Ovary (tissue), 9 donors: ENCODE measurements around the gene RILP. TPM values are rescaled to one million over a fixed set of nuclear protein-coding genes. Genes with fewer than 3 reads are reported as not detected.

Experiments used
- DNase-seq, 5 donors: peaks; one replicate each; pipeline ENCODE4 v3.0.0-alpha.2; 2019 to 2020
- H3K27ac ChIP-seq, 2 donors: fragments of 200-600 bp; one replicate each; pipeline versions ENCODE4 v1.5.1 to v1.8.0; 2019 to 2022
- H3K27me3 ChIP-seq: fragments of 200-600 bp; one replicate; pipeline ENCODE4 v1.8.0; 2022
- H3K36me3 ChIP-seq: fragments of 200-600 bp; sonication (generic); one replicate; pipeline ENCODE4 v1.5.1; 2019
- H3K4me1 ChIP-seq: one replicate; pipeline ENCODE4 v1.8.1; 2013; ENCODE audit warnings: mild to moderate bottlenecking, moderate library complexity; ENCODE audit not compliant: insufficient read depth
- H3K4me3 ChIP-seq: fragments of 200-600 bp; sonication (generic); one replicate; pipeline ENCODE4 v1.5.1; 2017
- H3K9me3 ChIP-seq, 2 donors: fragments of 200-600 bp in 1 of 2; sonication (generic) in 1 of 2; one replicate each; pipeline versions ENCODE4 v1.5.1 to v1.8.1; 2013 to 2019; ENCODE audit warnings: mild to moderate bottlenecking in 1 of 2, moderate library complexity in 1 of 2
- CTCF ChIP-seq, 3 donors: fragments of 450-650 bp in 2 of 3; fragments of 200-600 bp in 1 of 3; IDR thresholded peaks; one replicate each; pipeline versions ENCODE4 v1.5.1 to v1.8.0; 2016 to 2022; ENCODE audit warnings: antibody characterized with exemption in 3 of 3, mild to moderate bottlenecking in 1 of 3
- EP300 ChIP-seq: sonication (generic); formaldehyde crosslinking; IDR thresholded peaks from one replicate; pipeline ENCODE4 v1.6.1; 2017; ENCODE audit warnings: antibody characterized with exemption
- POLR2A ChIP-seq: fragments of 450-650 bp; IDR thresholded peaks from one replicate; pipeline ENCODE4 v1.6.1; 2017; ENCODE audit warnings: antibody characterized with exemption, mild to moderate bottlenecking, moderate library complexity
- WGBS, 3 donors: extraction: QIAGEN DNeasy Blood & Tissue Kit in 1 of 3; methylation state at CpG; one replicate each; pipeline versions ENCODE4 v1.1.5 to v1.1.7; 2013 to 2017; 5-methylcytosine and 5-hydroxymethylcytosine counted together
- intact Hi-C, 4 donors: fragments of 100-400 bp; cut with DNase I; formaldehyde crosslinking; loops; one replicate each; pipeline versions ENCODE4 v1.11.0 to v1.15.1; 2022 to 2023
- polyA plus RNA-seq, 2 donors: library from polyadenylated mRNA; stranded (reverse); fragments of 200-250 nt in 1 of 2; fragments of 350-450 nt in 1 of 2; fragmentation: Illumina TruSeq in 1 of 2; extraction: RNeasy Lipid Tissue Mini Kit (QIAGEN cat#74804) in 1 of 2; gene quantifications; one replicate each; pipeline ENCODE4 v1.2.3, GENCODE V29; 2013 to 2014
- total RNA-seq, 7 donors: library from RNA; depleted of rRNA in 2 of 7; stranded (reverse); fragments of >200 nt in 2 of 7; fragmentation: NEBNext Ultra II Directional in 3 of 7; extraction: Animal tissue kit (Norgen Biotek cat#: 25700) in 3 of 7; gene quantifications; one replicate each; pipeline versions ENCODE4 v1.1.0 to v1.2.4, GENCODE V29; 2016 to 2023
- donor health status: DM: no; HTN: no; CAD: no; lungs with moderate emphysema.
- donor health status: DM: no; HTN: no; CAD: no.
- donor health status: Bipolar disorder and iron deficiency.
- donor health status: DM: yes; HTN: yes; CAD: no.
- donor health status: DM: no; HTN: no; CAD: no.
- donor health status: DM: yes; HTN: yes; CAD: no.

Gene RILP
- total and polyA plus RNA-seq, 9 donors = 2.3 to 11.0 (median 5.7) TPM

GRCh38 chr17:1625053-1625452 is 24.6 kb downstream of the RILP start:
- DNase-seq = no peak
- no peak overlapping the region for H3K4me3 ChIP-seq
- no peaks in the 10 kb centered on the region for H3K27me3 ChIP-seq
- peaks cover 3% of the 10 kb centered on the region for H3K4me1 ChIP-seq
- no peaks in the 10 kb centered on the region for H3K9me3 ChIP-seq
- H3K27ac ChIP-seq = no peak overlapping the region
- intact Hi-C loops = no loop called here
- H3K36me3 ChIP-seq = no peaks in the 10 kb centered on the region
- 91 to 92% (median 92%) methylated on average over 14 of the region's 14 CpGs for WGBS, 3 donors
- TF ChIP-seq POLR2A (no peak), EP300 (no peak), CTCF (IDR thresholded peaks at IDR 0.05) (no peak)

GRCh38 chr17:1624650-1625049 is 25.0 kb downstream of the RILP start:
- H3K4me3 ChIP-seq = no peak overlapping the region
- WGBS, 3 donors = 85 to 88% (median 88%) methylated on average over 12 of the region's 12 CpGs
- no peak for TF ChIP-seq EP300
- H3K36me3 ChIP-seq = no peaks in the 10 kb centered on the region
- H3K27me3 ChIP-seq = no peaks in the 10 kb centered on the region
- no peak overlapping the region for H3K27ac ChIP-seq
- intact Hi-C loops = no loop called here
- peaks cover 2% of the 10 kb centered on the region for H3K4me1 ChIP-seq
- no peak for DNase-seq
- H3K9me3 ChIP-seq = no peaks in the 10 kb centered on the region

GRCh38 chr17:1623057-1623630 is 26.5 kb downstream of the RILP start:
- intact Hi-C loops = no loop called here
- Histone ChIP-seq H3K36me3 (no peaks in the 10 kb centered on the region), H3K27ac (no peak overlapping the region), H3K4me1 (no peaks in the 10 kb centered on the region), H3K4me3 (no peak overlapping the region), H3K9me3 (no peaks in the 10 kb centered on the region), H3K27me3 (no peaks in the 10 kb centered on the region)
- no peak for DNase-seq
- no peak for TF ChIP-seq POLR2A
- no peak for TF ChIP-seq CTCF (IDR thresholded peaks at IDR 0.05)
- no peak for TF ChIP-seq EP300
- WGBS, 3 donors = 93 to 96% (median 93%) methylated on average over 14 of the region's 14 CpGs

- Histone ChIP-seq H3K9me3 (no peaks in the 10 kb centered on the region), H3K27me3 (no peaks in the 10 kb centered on the region), H3K36me3 (no peaks in the 10 kb centered on the region), H3K4me1 (peaks cover 1% of the 10 kb centered on the region), H3K27ac (no peak overlapping the region), H3K4me3 (no peak overlapping the region)
- no peak for DNase-seq
- intact Hi-C loops = loop anchor here in 1 of 4 donors (2.0 kb wide), 1 partner anchor 41 kb away; no protein-coding TSS in a partner anchor
- TF ChIP-seq POLR2A = no peak
- no peak for TF ChIP-seq EP300
- TF ChIP-seq CTCF (IDR thresholded peaks at IDR 0.05) = no peak
- 77 to 83% (median 80%) methylated on average over 22 of the region's 22 CpGs for WGBS, 3 donors
Observed at GRCh38 chr17:1621273-1621954, 28.3 kb downstream of the RILP start.

- no peak for DNase-seq
- Histone ChIP-seq H3K4me1 (peaks cover 1% of the 10 kb centered on the region), H3K9me3 (no peaks in the 10 kb centered on the region), H3K27ac (no peak overlapping the region), H3K36me3 (no peaks in the 10 kb centered on the region), H3K27me3 (no peaks in the 10 kb centered on the region), H3K4me3 (no peak overlapping the region)
- intact Hi-C loops = loop anchor here in 1 of 4 donors (2.0 kb wide), 1 partner anchor 40 kb away; no protein-coding TSS in a partner anchor
- 87 to 92% (median 88%) methylated on average over 13 of the region's 13 CpGs for WGBS, 3 donors
- TF ChIP-seq CTCF (IDR thresholded peaks at IDR 0.05) = no peak
- TF ChIP-seq EP300 = no peak
Observed at GRCh38 chr17:1620486-1620885, 29.2 kb downstream of the RILP start.
